OCI-LY3 (cell line): ENCODE results near the gene GRIN2A.

ENCODE experiments used
- H2AFZ ChIP-seq: fragments of 200-600, 300-600 bp; shearing (Covaris generic); 2 replicates; pipeline ENCODE4 v1.6.0; 2014; ENCODE audit warnings: antibody characterized with exemption, low read depth, low read length
- H3K27ac ChIP-seq: fragments of 200-600, 300-600 bp; sonication (generic); 2 replicates; pipeline ENCODE4 v1.5.1; 2014; ENCODE audit warnings: mild to moderate bottlenecking, low read length, moderate library complexity, mixed read lengths
- H3K27me3 ChIP-seq: fragments of 200-600, 300-600 bp; sonication (generic); 2 replicates; pipeline ENCODE4 v1.6.1; 2014; ENCODE audit warnings: low read depth, low read length, mixed read lengths
- H3K36me3 ChIP-seq: fragments of 200-600, 300-600 bp; sonication (generic); replicated peaks from 2 replicates; pipeline ENCODE3; 2014; ENCODE audit warnings: low read depth, low read length, mixed read lengths
- H3K4me1 ChIP-seq: fragments of 300-600, 200-600 bp; sonication (generic); 2 replicates; pipeline ENCODE4 v1.6.1; 2014; ENCODE audit warnings: low read length, mixed read lengths
- H3K4me2 ChIP-seq: fragments of 200-600, 300-600 bp; sonication (generic); 2 replicates; pipeline ENCODE4 v1.6.1; 2014; ENCODE audit warnings: low read length, mixed read lengths
- H3K4me3 ChIP-seq: fragments of 300-600, 200-600 bp; sonication (generic); 2 replicates; pipeline ENCODE4 v1.5.1; 2014; ENCODE audit warnings: antibody characterized with exemption, mild to moderate bottlenecking, low read length, moderate library complexity
- H3K79me2 ChIP-seq: fragments of 300-600, 200-600 bp; shearing (Covaris generic); 2 replicates; pipeline ENCODE4 v1.6.1; 2014; ENCODE audit warnings: mild to moderate bottlenecking, low read length, mixed read lengths
- H3K9ac ChIP-seq: fragments of 300-600, 200-600 bp; shearing (Covaris generic); 2 replicates; pipeline ENCODE4 v1.6.0; 2014; ENCODE audit warnings: mild to moderate bottlenecking, low read length, moderate library complexity
- H3K9me3 ChIP-seq: fragments of 200-600, 300-600 bp; shearing (Covaris generic); 2 replicates; pipeline ENCODE4 v1.6.1; 2014; ENCODE audit warnings: low read length, mixed read lengths; ENCODE audit not compliant: insufficient read depth
- H4K20me1 ChIP-seq: fragments of 200-600, 300-600 bp; sonication (generic); 2 replicates; pipeline ENCODE4 v1.6.1; 2016; ENCODE audit warnings: low read length, mixed read lengths; ENCODE audit not compliant: insufficient read depth
- EZH2phosphoT487 ChIP-seq: fragments of 200-600 bp; shearing (Covaris generic); IDR thresholded peaks from 2 replicates; pipeline ENCODE4 v1.6.1; 2018; ENCODE audit warnings: antibody characterized with exemption, mixed run types, low read depth
- TF ChIP-seq, protein P1 (sequence below): fragments of 200-600, 300-600 bp; sonication (generic); IDR thresholded peaks from 2 replicates; pipeline ENCODE4 v1.5.1; 2014; ENCODE audit warnings: antibody characterized with exemption, low read length, low read depth

GRIN2A gene

DNA sequence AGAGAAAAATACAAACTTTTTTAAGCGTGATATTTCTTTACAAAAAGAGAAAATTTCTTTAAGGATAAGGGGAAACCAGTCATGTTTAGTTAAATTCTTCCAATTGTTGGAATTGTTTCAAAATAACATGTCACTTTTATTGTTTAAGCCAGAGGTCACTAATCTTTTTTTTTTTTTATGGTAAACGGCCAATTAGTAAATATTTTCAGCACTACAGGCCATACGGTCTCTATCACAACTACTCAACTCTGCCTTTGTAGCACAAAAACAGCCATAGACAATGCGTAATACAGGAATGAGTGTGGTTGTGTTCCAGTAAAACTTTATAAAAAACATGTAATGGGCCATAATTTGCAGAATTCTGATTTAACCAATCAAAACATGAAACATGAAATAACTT lies 401.4 kb downstream of the GRIN2A start:
- no peaks in the 10 kb centered on the region for H3K36me3 ChIP-seq
- H3K79me2 ChIP-seq = no peaks in the 10 kb centered on the region
- no peak overlapping the region for H3K4me2 ChIP-seq
- H3K4me3 ChIP-seq = no peak overlapping the region
- H3K27ac ChIP-seq = no peak overlapping the region
- no peaks in the 10 kb centered on the region for H4K20me1 ChIP-seq
- H3K9me3 ChIP-seq = no peaks in the 10 kb centered on the region
- no peaks in the 10 kb centered on the region for H3K27me3 ChIP-seq
- no peaks in the 10 kb centered on the region for H3K4me1 ChIP-seq
- no peak for TF ChIP-seq EZH2phosphoT487
- TF ChIP-seq, protein P1, sequence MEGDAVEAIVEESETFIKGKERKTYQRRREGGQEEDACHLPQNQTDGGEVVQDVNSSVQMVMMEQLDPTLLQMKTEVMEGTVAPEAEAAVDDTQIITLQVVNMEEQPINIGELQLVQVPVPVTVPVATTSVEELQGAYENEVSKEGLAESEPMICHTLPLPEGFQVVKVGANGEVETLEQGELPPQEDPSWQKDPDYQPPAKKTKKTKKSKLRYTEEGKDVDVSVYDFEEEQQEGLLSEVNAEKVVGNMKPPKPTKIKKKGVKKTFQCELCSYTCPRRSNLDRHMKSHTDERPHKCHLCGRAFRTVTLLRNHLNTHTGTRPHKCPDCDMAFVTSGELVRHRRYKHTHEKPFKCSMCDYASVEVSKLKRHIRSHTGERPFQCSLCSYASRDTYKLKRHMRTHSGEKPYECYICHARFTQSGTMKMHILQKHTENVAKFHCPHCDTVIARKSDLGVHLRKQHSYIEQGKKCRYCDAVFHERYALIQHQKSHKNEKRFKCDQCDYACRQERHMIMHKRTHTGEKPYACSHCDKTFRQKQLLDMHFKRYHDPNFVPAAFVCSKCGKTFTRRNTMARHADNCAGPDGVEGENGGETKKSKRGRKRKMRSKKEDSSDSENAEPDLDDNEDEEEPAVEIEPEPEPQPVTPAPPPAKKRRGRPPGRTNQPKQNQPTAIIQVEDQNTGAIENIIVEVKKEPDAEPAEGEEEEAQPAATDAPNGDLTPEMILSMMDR = no peak
- H3K9ac ChIP-seq = no peak overlapping the region
- no peak overlapping the region for H2AFZ ChIP-seq

- H3K9ac ChIP-seq = no peak overlapping the region
- H4K20me1 ChIP-seq = no peaks in the 10 kb centered on the region
- TF ChIP-seq, protein P1 = no peak
- TF ChIP-seq EZH2phosphoT487 = no peak
Measured at GRCh38 chr16:9778849-9779248, 403.4 kb downstream of the GRIN2A start.

GRCh38 chr16:9775998-9776397 lies 406.2 kb downstream of the GRIN2A start:
- no peaks in the 10 kb centered on the region for H3K27me3 ChIP-seq
- H3K79me2 ChIP-seq = no peaks in the 10 kb centered on the region
- H2AFZ ChIP-seq = no peak overlapping the region
- no peak overlapping the region for H3K4me2 ChIP-seq
- H3K4me1 ChIP-seq = no peaks in the 10 kb centered on the region
- TF ChIP-seq, protein P1 = no peak
- TF ChIP-seq EZH2phosphoT487 = no peak
- no peak overlapping the region for H3K27ac ChIP-seq
- no peaks in the 10 kb centered on the region for H3K9me3 ChIP-seq
- H3K4me3 ChIP-seq = no peak overlapping the region
- no peak overlapping the region for H3K9ac ChIP-seq
- no peaks in the 10 kb centered on the region for H4K20me1 ChIP-seq
- H3K36me3 ChIP-seq = peaks cover 2% of the 10 kb centered on the region

More at GRCh38 chr16:9778849-9779248, 403.4 kb downstream of the GRIN2A start:
- H3K4me2 ChIP-seq = no peak overlapping the region
- no peaks in the 10 kb centered on the region for H3K79me2 ChIP-seq
- no peaks in the 10 kb centered on the region for H3K27me3 ChIP-seq
- H3K9me3 ChIP-seq = no peaks in the 10 kb centered on the region
- H3K4me3 ChIP-seq = no peak overlapping the region
- H3K36me3 ChIP-seq = peaks cover 2% of the 10 kb centered on the region
- no peaks in the 10 kb centered on the region for H3K4me1 ChIP-seq
- no peak overlapping the region for H2AFZ ChIP-seq
- no peak overlapping the region for H3K27ac ChIP-seq

DNA sequence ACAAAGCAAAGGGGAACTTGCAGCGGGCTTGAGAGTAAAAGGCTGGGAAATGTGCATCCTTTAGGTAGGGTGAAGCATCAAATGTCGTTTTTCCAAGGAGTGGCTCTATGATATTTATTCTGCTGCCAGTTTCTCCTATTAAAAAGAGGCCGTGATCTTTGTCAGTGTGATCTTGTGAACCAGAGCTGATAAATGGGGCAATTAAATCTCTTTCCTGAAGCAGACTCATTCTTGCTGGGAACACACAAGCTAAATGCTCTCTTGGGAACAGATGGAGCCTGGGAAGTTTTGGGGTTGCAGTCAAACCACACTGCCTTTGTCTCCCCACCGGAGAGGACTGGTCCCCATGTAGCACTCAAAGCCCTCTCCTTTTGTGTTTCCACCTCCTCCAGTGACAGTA lies 408.9 kb downstream of the GRIN2A start:
- Histone ChIP-seq H4K20me1 (no peaks in the 10 kb centered on the region), H3K27me3 (no peaks in the 10 kb centered on the region), H3K27ac (no peak overlapping the region), H2AFZ (no peak overlapping the region), H3K9ac (no peak overlapping the region), H3K4me1 (no peaks in the 10 kb centered on the region), H3K9me3 (no peaks in the 10 kb centered on the region), H3K4me2 (no peak overlapping the region), H3K79me2 (no peaks in the 10 kb centered on the region), H3K4me3 (no peak overlapping the region), H3K36me3 (peaks cover 2% of the 10 kb centered on the region)
- TF ChIP-seq, protein P1 = no peak
- no peak for TF ChIP-seq EZH2phosphoT487
